AG09309 (cell line): ENCODE results near the gene IMPG2.
A peak's percentile ranks its signal among the peaks of the same experiment; 100 is the strongest.

Experiments used
- DNase-seq: peaks from one replicate; pipeline ENCODE4 v3.0.0-alpha.2; 2010; ENCODE audit warnings: low read depth
- H3K4me3 ChIP-seq: 2 replicates; pipeline ENCODE4 v1.5.1; 2011; ENCODE audit warnings: mild to moderate bottlenecking, low read depth, low read length, moderate library complexity; ENCODE audit not compliant: control insufficient read depth
- TF ChIP-seq, protein P1 (sequence below): IDR thresholded peaks from 2 replicates; pipeline ENCODE4 v1.5.1; 2011; ENCODE audit warnings: mild to moderate bottlenecking, low read depth, low read length, inconsistent platforms; ENCODE audit not compliant: insufficient read depth, control insufficient read depth; ENCODE audit errors: missing control alignments

IMPG2 gene

DNA sequence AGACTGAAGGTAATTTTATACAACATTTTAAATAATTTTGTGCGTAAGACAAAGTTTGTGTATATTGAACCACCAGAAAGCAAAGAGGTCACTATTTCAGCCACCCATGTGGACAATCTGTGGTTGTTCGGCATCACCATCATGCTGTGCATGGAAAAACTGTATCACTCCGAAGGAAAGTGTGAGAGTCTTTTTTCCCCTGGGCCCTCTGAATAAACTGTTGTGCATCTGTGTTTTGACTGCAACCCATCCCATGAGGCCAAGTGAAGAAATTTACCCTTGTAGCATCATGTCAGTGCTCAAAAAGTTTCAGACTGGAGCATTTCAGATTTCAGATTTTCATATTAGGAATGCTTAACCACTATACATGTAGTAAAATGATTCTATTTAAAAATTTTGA is 85.3 kb downstream of the IMPG2 start:
- TF ChIP-seq, protein P1, sequence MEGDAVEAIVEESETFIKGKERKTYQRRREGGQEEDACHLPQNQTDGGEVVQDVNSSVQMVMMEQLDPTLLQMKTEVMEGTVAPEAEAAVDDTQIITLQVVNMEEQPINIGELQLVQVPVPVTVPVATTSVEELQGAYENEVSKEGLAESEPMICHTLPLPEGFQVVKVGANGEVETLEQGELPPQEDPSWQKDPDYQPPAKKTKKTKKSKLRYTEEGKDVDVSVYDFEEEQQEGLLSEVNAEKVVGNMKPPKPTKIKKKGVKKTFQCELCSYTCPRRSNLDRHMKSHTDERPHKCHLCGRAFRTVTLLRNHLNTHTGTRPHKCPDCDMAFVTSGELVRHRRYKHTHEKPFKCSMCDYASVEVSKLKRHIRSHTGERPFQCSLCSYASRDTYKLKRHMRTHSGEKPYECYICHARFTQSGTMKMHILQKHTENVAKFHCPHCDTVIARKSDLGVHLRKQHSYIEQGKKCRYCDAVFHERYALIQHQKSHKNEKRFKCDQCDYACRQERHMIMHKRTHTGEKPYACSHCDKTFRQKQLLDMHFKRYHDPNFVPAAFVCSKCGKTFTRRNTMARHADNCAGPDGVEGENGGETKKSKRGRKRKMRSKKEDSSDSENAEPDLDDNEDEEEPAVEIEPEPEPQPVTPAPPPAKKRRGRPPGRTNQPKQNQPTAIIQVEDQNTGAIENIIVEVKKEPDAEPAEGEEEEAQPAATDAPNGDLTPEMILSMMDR: no peak
- H3K4me3 ChIP-seq: no peak overlapping the region
- no peak for DNase-seq

DNA sequence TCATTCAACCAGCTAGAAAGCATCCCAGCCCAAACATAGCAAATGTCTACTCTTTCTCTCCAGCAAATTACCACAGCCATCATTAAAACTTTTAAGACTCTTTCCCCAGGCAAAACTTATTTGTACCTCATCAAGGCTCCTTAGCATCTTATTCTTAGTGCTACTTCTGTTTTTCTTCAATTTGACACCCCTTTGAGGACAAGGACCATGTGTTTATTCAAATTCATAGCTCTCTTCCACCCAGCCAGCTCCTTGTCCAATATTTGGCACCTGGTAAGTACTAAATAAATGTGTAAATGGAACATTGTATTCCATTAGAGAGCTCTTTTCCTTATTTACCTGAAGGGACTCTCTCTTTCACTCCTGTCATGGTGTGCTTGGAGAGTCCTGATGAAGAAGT is 89.8 kb downstream of the IMPG2 start:
- DNase-seq: no peak
- TF ChIP-seq, protein P1: no peak
- no peak overlapping the region for H3K4me3 ChIP-seq

DNA sequence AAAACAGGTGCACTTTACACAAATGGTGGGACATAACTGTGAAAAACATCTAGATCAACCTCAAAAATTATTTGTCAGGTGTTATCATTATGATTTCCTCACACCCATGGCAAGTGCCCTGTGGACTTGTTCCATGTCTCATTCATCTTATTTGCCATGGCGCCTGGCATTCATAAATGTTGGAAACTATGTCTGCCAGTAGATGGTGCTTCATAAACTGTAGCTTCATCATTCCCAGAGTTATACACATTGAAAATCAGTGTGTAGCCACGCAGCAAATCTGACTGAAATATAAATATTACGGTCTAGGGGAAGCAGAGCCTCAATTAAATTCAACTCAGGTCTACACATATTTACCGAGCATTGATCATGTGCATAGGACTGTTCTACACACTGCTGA is 90.7 kb downstream of the IMPG2 start:
- DNase-seq: no peak
- H3K4me3 ChIP-seq: no peak overlapping the region
- TF ChIP-seq, protein P1: peak; percentile 40

DNA sequence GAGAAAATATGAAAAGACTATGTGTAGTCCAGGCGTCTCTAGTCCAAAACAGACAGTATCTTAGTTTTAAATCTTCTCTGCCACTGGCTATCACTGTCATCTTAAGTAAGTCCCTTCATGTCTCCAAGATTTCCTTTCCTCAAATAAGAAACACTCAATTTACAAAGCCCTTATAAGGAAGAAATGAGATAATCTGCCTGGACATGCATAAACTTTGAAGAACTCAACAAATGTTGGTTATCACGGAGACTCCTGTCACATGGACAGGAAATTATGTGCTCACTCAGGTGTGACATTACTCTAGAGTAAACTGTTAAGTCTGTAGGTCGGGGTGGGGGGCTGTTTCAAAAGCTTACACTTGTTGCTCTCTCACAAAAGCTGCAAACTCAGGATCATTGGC is 91.9 kb downstream of the IMPG2 start:
- no peak overlapping the region for H3K4me3 ChIP-seq
- DNase-seq: no peak
- TF ChIP-seq, protein P1: no peak

DNA sequence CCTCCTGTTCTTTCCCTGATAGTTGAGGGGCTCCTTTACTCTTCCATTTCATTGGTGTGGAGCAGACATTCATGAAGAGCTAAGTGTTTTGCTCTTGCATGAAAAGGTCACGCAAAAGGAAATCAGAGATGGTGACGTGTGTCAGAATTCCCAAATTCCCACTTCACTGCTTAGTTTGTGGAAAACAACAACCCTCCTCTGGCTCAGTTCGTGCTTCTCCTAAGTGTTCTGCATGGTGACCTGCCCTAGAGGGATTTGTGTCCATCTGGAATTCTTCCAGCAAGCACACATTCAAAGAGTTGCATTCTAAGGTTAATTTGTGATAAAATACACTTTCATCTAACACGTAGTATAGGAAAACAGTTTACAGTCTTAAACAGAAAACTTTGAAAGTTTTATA is 95.6 kb downstream of the IMPG2 start:
- H3K4me3 ChIP-seq: no peak overlapping the region
- TF ChIP-seq, protein P1: no peak
- no peak for DNase-seq

DNA sequence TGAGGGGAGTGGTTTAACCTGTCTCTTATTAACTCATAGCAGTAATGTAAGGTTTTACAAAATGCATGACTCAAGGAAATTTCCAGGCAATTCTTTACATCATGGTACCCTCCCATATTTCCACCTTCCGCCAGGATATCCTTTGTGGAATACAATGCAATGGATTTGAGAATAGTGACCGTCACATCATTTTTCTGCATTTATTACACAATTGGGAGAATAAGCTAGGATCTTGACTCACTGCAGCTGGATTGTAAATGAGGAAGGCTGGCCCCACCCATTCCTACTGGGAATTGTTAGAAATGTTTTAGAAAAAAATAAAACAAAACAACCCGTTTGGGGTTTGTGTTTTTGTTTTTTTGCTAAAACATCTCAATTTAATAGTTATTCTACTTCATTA is 97.4 kb downstream of the IMPG2 start:
- H3K4me3 ChIP-seq: no peak overlapping the region
- no peak for DNase-seq
- TF ChIP-seq, protein P1: no peak

DNA sequence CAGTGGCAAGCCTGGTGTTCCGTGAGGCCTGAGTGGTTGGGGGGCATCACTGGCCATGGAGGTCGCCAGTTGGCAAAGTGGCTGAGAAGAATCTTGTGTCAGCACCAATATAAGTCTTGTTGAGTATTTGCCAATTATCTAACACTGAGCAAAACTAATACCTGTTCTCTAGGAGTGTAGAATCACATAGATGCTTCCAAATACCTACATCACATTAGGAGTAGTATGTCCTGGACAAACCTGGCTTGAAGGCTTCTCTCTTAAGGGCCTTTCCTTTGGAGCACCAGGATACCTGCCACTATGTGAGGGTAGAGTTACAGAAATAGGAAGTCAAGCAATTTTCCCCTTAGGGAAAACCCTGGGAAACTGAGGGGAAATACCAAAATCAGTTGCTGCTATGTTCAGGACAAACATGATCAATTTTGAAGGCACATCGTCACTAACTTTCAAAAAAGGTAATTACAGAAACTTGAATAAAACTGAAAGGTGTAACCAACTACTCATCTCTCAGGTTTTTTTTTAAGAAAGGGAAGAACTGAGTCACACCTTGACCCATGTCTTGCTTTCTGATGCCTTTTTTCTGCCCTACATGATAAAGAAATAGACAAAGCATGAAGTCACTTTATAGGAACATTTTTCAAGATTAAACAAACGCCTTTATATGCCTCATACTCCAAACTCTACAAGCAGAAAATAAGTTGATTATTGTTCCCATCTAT is 100.4 kb downstream of the IMPG2 start:
- TF ChIP-seq, protein P1: no peak

More for the DNA sequence above, 100.4 kb downstream of the IMPG2 start:
- no peak overlapping the region for H3K4me3 ChIP-seq
- no peak for DNase-seq
